Astrocyte (in vitro differentiated cells and primary cell): Measurements from ENCODE around the gene ARAP1. TPM values are rescaled to one million over a fixed set of nuclear protein-coding genes. Genes with fewer than 3 reads are reported as not detected.

Experiments
- DNase-seq: peaks from one replicate; pipeline ENCODE4 v3.0.0-alpha.2; 2010; ENCODE audit warnings: low read depth
- FAIRE-seq: peaks from 2 replicates; lab custom pipeline; 2011; peaks lifted over from hg19 to GRCh38; lab: Jason Lieb, UNC
- H2AFZ ChIP-seq: 2 replicates; pipeline ENCODE4 v1.6.0; 2012; ENCODE audit warnings: low read depth, low read length, inconsistent platforms
- H3K27ac ChIP-seq: 2 replicates; pipeline ENCODE4 v1.5.1; 2011; ENCODE audit warnings: low read depth, low read length, inconsistent platforms
- H3K27me3 ChIP-seq: 2 replicates; pipeline ENCODE4 v1.6.0; 2011; ENCODE audit warnings: low read length, inconsistent platforms; ENCODE audit not compliant: insufficient read depth
- H3K36me3 ChIP-seq: 2 replicates; pipeline ENCODE4 v1.5.1; 2011; ENCODE audit warnings: low read length, inconsistent platforms; ENCODE audit not compliant: insufficient read depth
- H3K4me1 ChIP-seq: 2 replicates; pipeline ENCODE4 v1.5.1; 2011; ENCODE audit warnings: low read length, inconsistent platforms; ENCODE audit not compliant: insufficient read depth
- H3K4me2 ChIP-seq: 2 replicates; pipeline ENCODE4 v1.6.0; 2012; ENCODE audit warnings: low read length, inconsistent platforms
- H3K4me3 ChIP-seq: 2 replicates; pipeline ENCODE4 v1.5.1; 2011; ENCODE audit warnings: low read depth, mild to moderate bottlenecking, low read length, inconsistent platforms; ENCODE audit not compliant: insufficient read depth
- H3K79me2 ChIP-seq: 2 replicates; pipeline ENCODE4 v1.6.0; 2012; ENCODE audit warnings: mild to moderate bottlenecking, low read length, inconsistent platforms; ENCODE audit not compliant: insufficient read depth
- H3K9ac ChIP-seq: 2 replicates; pipeline ENCODE4 v1.6.0; 2012; ENCODE audit warnings: mild to moderate bottlenecking, low read length, inconsistent platforms
- H3K9me3 ChIP-seq: 2 replicates; pipeline ENCODE4 v1.5.1; 2012; ENCODE audit warnings: low read depth, mild to moderate bottlenecking, low read length, inconsistent platforms; ENCODE audit not compliant: insufficient read depth
- H4K20me1 ChIP-seq: 2 replicates; pipeline ENCODE4 v1.6.0; 2012; ENCODE audit warnings: low read length, inconsistent platforms; ENCODE audit not compliant: insufficient read depth
- H3K27ac Mint-ChIP-seq: one replicate; pipeline ENCODE4 v1.8.0; 2021; ENCODE audit warnings: mild to moderate bottlenecking, mixed read lengths; ENCODE audit not compliant: unreplicated experiment
- H3K27me3 Mint-ChIP-seq: one replicate; pipeline ENCODE4 v1.8.0; 2021; ENCODE audit warnings: low read depth, mixed read lengths; ENCODE audit not compliant: unreplicated experiment
- H3K36me3 Mint-ChIP-seq: one replicate; pipeline ENCODE4 v1.8.0; 2021; ENCODE audit warnings: low read depth, mixed read lengths; ENCODE audit not compliant: unreplicated experiment
- H3K4me1 Mint-ChIP-seq: one replicate; pipeline ENCODE4 v1.8.0; 2021; ENCODE audit warnings: low read depth, mixed read lengths; ENCODE audit not compliant: unreplicated experiment
- H3K4me3 Mint-ChIP-seq: one replicate; pipeline ENCODE4 v1.8.0; 2021; ENCODE audit warnings: mild to moderate bottlenecking, moderate library complexity, mixed read lengths; ENCODE audit not compliant: unreplicated experiment
- H3K9me3 Mint-ChIP-seq: one replicate; pipeline ENCODE4 v1.8.0; 2021; ENCODE audit warnings: mild to moderate bottlenecking, mixed read lengths; ENCODE audit not compliant: unreplicated experiment
- CTCF ChIP-seq: IDR thresholded peaks from 2 replicates; pipeline ENCODE4 v1.5.1; 2011; ENCODE audit warnings: low read depth, mild to moderate bottlenecking, inconsistent platforms, low read length, moderate library complexity; ENCODE audit not compliant: insufficient read depth
- EZH2 ChIP-seq: IDR thresholded peaks from 2 replicates; pipeline ENCODE4 v1.6.1; 2012; ENCODE audit warnings: mild to moderate bottlenecking, low read length, inconsistent platforms; ENCODE audit not compliant: insufficient read depth
- total RNA-seq: library from RNA; stranded (reverse); gene quantifications from 2 replicates; pipeline ENCODE4 v1.2.1, GENCODE V29; 2021

The ARAP1 gene
- total RNA-seq, 1 donor from 2014 or later: 31.9 TPM

GRCh38 chr11:72642043-72642883, 109.9 kb downstream of the ARAP1 start:
- Histone ChIP-seq H3K27me3 (peaks cover 28% of the 10 kb centered on the region), H3K36me3 (no peaks in the 10 kb centered on the region), H3K4me2 (peak overlapping the region; percentile 87), H4K20me1 (peaks cover 8% of the 10 kb centered on the region), H3K9me3 (no peaks in the 10 kb centered on the region), H3K79me2 (no peaks in the 10 kb centered on the region), H3K4me1 (peaks cover 3% of the 10 kb centered on the region), H2AFZ (peak overlapping the region; percentile 86), H3K4me3 (peak overlapping the region; percentile 48), H3K9ac (no peak overlapping the region), H3K27ac (no peak overlapping the region)
- TF ChIP-seq CTCF (no peak), EZH2 (peak; percentile 63)
- H3K36me3 Mint-ChIP-seq: no peaks in the 10 kb centered on the region
- no peaks in the 10 kb centered on the region for H3K9me3 Mint-ChIP-seq
- H3K27me3 Mint-ChIP-seq: peaks cover 21% of the 10 kb centered on the region
- H3K4me3 Mint-ChIP-seq: peak overlapping the region; percentile 73
- FAIRE-seq (no peak), DNase-seq (no peak)
- H3K27ac Mint-ChIP-seq: no peak overlapping the region
- H3K4me1 Mint-ChIP-seq: peaks cover 2% of the 10 kb centered on the region

- H3K36me3 ChIP-seq: no peaks in the 10 kb centered on the region
- H3K27ac ChIP-seq: no peak overlapping the region
- peaks cover 28% of the 10 kb centered on the region for H3K27me3 ChIP-seq
- Mint-ChIP-seq H3K36me3 (no peaks in the 10 kb centered on the region), H3K9me3 (no peaks in the 10 kb centered on the region), H3K27ac (no peak overlapping the region), H3K4me1 (peaks cover under 1% of the 10 kb centered on the region), H3K27me3 (peaks cover 21% of the 10 kb centered on the region), H3K4me3 (no peak overlapping the region)
- H2AFZ ChIP-seq: no peak overlapping the region
- FAIRE-seq (no peak), DNase-seq (no peak)
- TF ChIP-seq EZH2 (no peak), CTCF (no peak)
- peaks cover 3% of the 10 kb centered on the region for H3K4me1 ChIP-seq
- H4K20me1 ChIP-seq: peaks cover 8% of the 10 kb centered on the region
- H3K79me2 ChIP-seq: no peaks in the 10 kb centered on the region
- peak overlapping the region; percentile 87 for H3K4me2 ChIP-seq
- no peak overlapping the region for H3K4me3 ChIP-seq
- H3K9ac ChIP-seq: no peak overlapping the region
- H3K9me3 ChIP-seq: no peaks in the 10 kb centered on the region
These were observed 110.6 kb downstream of the ARAP1 start for GRCh38 chr11:72641522-72642042.
